ENCODE data around the gene TMEM184A. TPM values are rescaled to one million over a fixed set of nuclear protein-coding genes. Genes with fewer than 3 reads are reported as not detected.
"Not testable (repeated sequence)": the region's sequence is repeated elsewhere in the genome, so short reads cannot be mapped to it uniquely, and the experiment has no call there.

Gene TMEM184A
- total and polyA plus RNA-seq, 2 donors (not counting 3 experiments of a cell fraction or from before 2014, with no cell fraction given), result 0.48 TPM; not detected in 1

DNA sequence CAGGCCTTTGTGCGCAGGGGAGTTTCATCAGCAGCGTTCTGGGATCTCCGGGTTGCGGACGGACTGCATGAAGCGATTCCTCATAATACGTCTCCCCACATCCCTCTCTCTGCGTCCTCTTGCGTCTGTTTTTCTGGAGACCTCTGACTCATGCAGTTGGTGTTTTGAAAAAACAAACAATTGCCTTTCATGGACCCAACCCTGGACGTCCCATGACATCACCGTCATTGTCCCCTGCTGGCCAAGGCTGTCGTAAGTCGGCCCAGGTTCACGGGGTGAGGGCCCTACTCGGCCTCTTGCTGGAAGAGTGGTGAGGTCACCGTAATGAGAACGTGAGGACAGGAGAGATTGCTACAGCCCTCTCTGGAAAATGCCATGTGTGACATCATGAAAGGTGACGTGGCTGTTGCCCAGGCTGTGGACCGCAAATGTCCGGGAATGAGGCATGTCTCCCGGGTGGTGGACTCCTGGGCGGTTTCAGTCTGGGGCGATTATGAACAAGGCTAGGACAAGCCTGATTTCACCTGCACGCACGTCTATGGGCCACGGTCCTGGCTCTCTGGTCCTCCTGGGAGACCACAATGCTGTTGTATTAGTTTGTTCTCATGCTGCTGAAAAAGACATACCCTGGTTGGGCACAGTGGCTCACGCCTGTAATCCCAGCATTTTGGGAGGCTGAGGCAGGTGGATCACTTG is 35.3 kb downstream of the TMEM184A start:
- peak overlapping the region; percentile 63 for H2AFZ ChIP-seq (ENCODE audit: low read depth, low read length)
- H4K20me1 ChIP-seq (replicated peaks; ENCODE audit: control insufficient read depth, extremely low read depth, insufficient read depth, low read length), result no peaks in the 10 kb centered on the region
- H3K79me2 ChIP-seq (ENCODE audit: control insufficient read depth, insufficient read depth, low read length), result no peaks in the 10 kb centered on the region
- peak; percentile 85 for DNase-seq (ENCODE audit: low read depth, low spot score)
- peaks cover 2 to 4% of the 10 kb centered on the region in 2 experiments for H3K27me3 ChIP-seq (ENCODE audit: control insufficient read depth in 2 of 2, insufficient read depth in 2 of 2, low read length in 2 of 2)
- no peaks in the 10 kb centered on the region for H3K9me3 ChIP-seq (replicated peaks; ENCODE audit: control insufficient read depth, insufficient read depth, low read length)
- TSS peak; percentile 89 for BruUV-seq (replicated peaks)
- intact Hi-C loops (cut with micrococcal nuclease), result loop anchor here (1.0 kb wide), 2 partner anchors 16 to 17 kb away; partner anchors contain the start of gene INTS1
- H3K9ac ChIP-seq (replicated peaks; ENCODE audit: extremely low read depth, insufficient read depth, low read length), result peak overlapping the region; percentile 64
- no peak overlapping the region for H3K4me3 ChIP-seq (replicated peaks in 1 of 3; ENCODE audit: insufficient read depth in 1 of 3, low read depth in 1 of 3, low read length in 3 of 3)
- H3K36me3 ChIP-seq (ENCODE audit: control insufficient read depth in 2 of 2, extremely low read depth in 1 of 2, insufficient read depth in 2 of 2, low read length in 2 of 2), result no peaks in the 10 kb centered on the region
- ChIA-PET POLR2A (interaction anchor here (0.6 kb wide), 1 partner anchor 299 kb away, joined by 7 read pairs; no protein-coding TSS in a partner anchor), CTCF (no interaction called here)
- H3K27ac ChIP-seq (ENCODE audit: insufficient read depth, low read depth, low read length), result peak overlapping the region; percentile 87
- H3K4me2 ChIP-seq (ENCODE audit: insufficient read depth, low read length), result peak overlapping the region; percentile 46
- TF ChIP-seq EZH2 (IDR thresholded peaks at IDR 0.05; ENCODE audit: borderline replicate concordance, low read depth, low read length, severe bottlenecking), result no peak
- no peak for TF ChIP-seq GATA2 (IDR thresholded peaks at IDR 0.05; ENCODE audit: insufficient read depth, insufficient read length, low read depth, low read length)
- TF ChIP-seq FOS (IDR thresholded peaks at IDR 0.05; ENCODE audit: borderline replicate concordance, insufficient read depth, low read length), result peak; percentile 47
- TF ChIP-seq CTCF (IDR thresholded peaks at IDR 0.05; ENCODE audit: extremely low read depth in 1 of 2, insufficient read depth in 1 of 2, low read depth in 1 of 2, low read length in 2 of 2), result no peak
- TF ChIP-seq, protein P1, sequence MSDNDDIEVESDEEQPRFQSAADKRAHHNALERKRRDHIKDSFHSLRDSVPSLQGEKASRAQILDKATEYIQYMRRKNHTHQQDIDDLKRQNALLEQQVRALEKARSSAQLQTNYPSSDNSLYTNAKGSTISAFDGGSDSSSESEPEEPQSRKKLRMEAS (IDR thresholded peaks at IDR 0.05; ENCODE audit: insufficient read depth, insufficient read length), result no peak
- TF ChIP-seq POLR2A (IDR thresholded peaks at IDR 0.05; ENCODE audit: low read depth, low read length), result no peak
- peak; percentile 89 for TF ChIP-seq JUN (IDR thresholded peaks at IDR 0.05; ENCODE audit: borderline replicate concordance, insufficient read depth, insufficient read length, low read depth)
- no peak for TF ChIP-seq MYC (IDR thresholded peaks at IDR 0.05; ENCODE audit: low read depth, low read length)
- TF ChIP-seq POLR2AphosphoS5 (IDR thresholded peaks at IDR 0.05; ENCODE audit: insufficient read depth, low read depth, low read length), result no peak
- peaks cover 9% of the 10 kb centered on the region for H3K4me1 ChIP-seq (ENCODE audit: control insufficient read depth, extremely low read depth, insufficient read depth, low read length)
- peak; percentile 91 for FAIRE-seq
- no peaks in the 10 kb centered on the region for H3K9me1 ChIP-seq (replicated peaks; ENCODE audit: control insufficient read depth, extremely low read depth, insufficient read depth, low read length)
- dilution Hi-C loops (cut with MboI; ENCODE audit: extremely low pct_ligation_motif_present, low sequenced_read_pairs), result no loop called here

DNA sequence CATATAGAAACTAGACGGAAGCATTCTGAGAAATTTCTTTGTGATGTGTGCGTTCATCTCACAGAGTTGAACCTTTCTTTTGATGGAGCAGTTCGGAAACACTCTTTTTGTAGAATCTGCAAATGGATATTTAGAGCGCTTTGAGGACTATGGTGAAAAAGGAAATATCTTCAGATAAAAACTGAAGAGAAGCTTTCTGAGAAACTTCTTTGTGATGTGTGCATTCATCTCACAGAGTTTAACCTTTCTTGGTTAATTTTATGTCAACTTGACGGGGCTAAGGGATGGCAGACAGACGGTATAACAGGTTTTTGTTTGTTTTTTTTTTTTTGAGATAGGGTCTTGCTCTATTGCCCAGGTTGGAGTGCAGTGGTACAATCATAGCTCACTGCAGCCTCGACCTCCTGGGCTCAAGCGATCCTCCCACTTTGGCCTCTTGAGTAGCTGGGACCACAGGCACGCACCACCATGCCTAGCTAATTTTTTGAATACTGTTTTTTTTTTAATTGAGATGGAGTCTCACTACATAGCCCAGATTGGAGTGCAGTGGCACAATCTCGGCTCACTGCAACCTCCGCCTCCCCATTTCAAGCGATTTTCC is 36.6 kb downstream of the TMEM184A start:
- not testable (repeated sequence) for BruUV-seq (replicated peaks)

More for the DNA sequence above, 36.6 kb downstream of the TMEM184A start:
- H3K27ac ChIP-seq (ENCODE audit: insufficient read depth, low read depth, low read length); H3K27me3 ChIP-seq (ENCODE audit: control insufficient read depth in 2 of 2, insufficient read depth in 2 of 2, low read length in 2 of 2); intact Hi-C loops (cut with micrococcal nuclease); DNase-seq (ENCODE audit: low read depth, low spot score); H3K4me3 ChIP-seq (replicated peaks in 1 of 3; ENCODE audit: insufficient read depth in 1 of 3, low read depth in 1 of 3, low read length in 3 of 3); H3K4me2 ChIP-seq (ENCODE audit: insufficient read depth, low read length); H4K20me1 ChIP-seq (replicated peaks; ENCODE audit: control insufficient read depth, extremely low read depth, insufficient read depth, low read length); H3K36me3 ChIP-seq (ENCODE audit: control insufficient read depth in 2 of 2, extremely low read depth in 1 of 2, insufficient read depth in 2 of 2, low read length in 2 of 2); POLR2A ChIA-PET; H3K79me2 ChIP-seq (ENCODE audit: control insufficient read depth, insufficient read depth, low read length); H3K4me1 ChIP-seq (ENCODE audit: control insufficient read depth, extremely low read depth, insufficient read depth, low read length); H3K9me1 ChIP-seq (replicated peaks; ENCODE audit: control insufficient read depth, extremely low read depth, insufficient read depth, low read length); H2AFZ ChIP-seq (ENCODE audit: low read depth, low read length); dilution Hi-C loops (cut with MboI; ENCODE audit: extremely low pct_ligation_motif_present, low sequenced_read_pairs); CTCF ChIA-PET; FAIRE-seq; H3K9ac ChIP-seq (replicated peaks; ENCODE audit: extremely low read depth, insufficient read depth, low read length); H3K9me3 ChIP-seq (replicated peaks; ENCODE audit: control insufficient read depth, insufficient read depth, low read length): not testable (repeated sequence)

Measured in endothelial cell of umbilical vein (primary cell).